ENCODE data around the gene FSTL4.

DNA sequence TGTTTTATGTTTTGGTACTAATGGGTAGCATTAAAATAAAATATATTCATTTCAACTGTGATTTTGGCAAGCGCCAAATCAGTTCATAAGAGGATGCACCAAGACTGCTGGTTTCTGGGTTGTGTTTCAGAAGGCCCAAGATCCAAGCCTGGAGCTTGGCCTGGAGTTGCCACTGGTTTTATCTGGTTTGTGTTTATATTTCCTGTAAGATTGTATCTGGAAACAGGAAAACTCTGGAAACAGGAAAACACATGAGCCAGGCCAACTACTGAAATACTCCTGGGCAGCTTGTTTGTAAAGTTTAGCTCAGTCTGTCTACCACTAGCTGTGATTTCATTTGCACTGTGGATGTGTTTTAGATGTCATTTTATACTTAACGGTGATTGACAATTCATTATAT, 5.5 kb downstream of the FSTL4 start:
- TF ChIP-seq CTCF (IDR thresholded peaks at IDR 0.05; ENCODE audit: poor library complexity) (no peak), EZH2 (IDR thresholded peaks at IDR 0.05; ENCODE audit: borderline replicate concordance) (no peak)
